HG03442 (cell line): Measurements from ENCODE around the gene ISCA2.

Experiments
- ATAC-seq: cut with Tn5 transposase; IDR thresholded peaks from one replicate; pipeline ENCODE4 v1.9.1; 2021; ENCODE audit warnings: mild to moderate bottlenecking, moderate library complexity; ENCODE audit not compliant: unreplicated experiment

Gene ISCA2

GRCh38 chr14:74482571-74482970, 11.0 kb upstream of the ISCA2 start:
- ATAC-seq, result no peak

- ATAC-seq, result no peak
Measured at GRCh38 chr14:74483321-74483720, 10.2 kb upstream of the ISCA2 start.

- ATAC-seq, result no peak
Measured at GRCh38 chr14:74486164-74486563, 7.4 kb upstream of the ISCA2 start.

GRCh38 chr14:74488786-74489397, 4.7 kb upstream of the ISCA2 start:
- ATAC-seq, result no peak

GRCh38 chr14:74490486-74490885, 3.1 kb upstream of the ISCA2 start:
- ATAC-seq, result no peak

GRCh38 chr14:74491956-74492775, 1.4 kb upstream of the ISCA2 start:
- no peak for ATAC-seq

- peak; percentile 16 for ATAC-seq
Measured at GRCh38 chr14:74492776-74493342, 706 bp upstream of the ISCA2 start, which contains the start of gene NPC2. Gene NPC2, minus strand, starts transcription at chr14:74493305. Its CDS starts 31 bp downstream, at chr14:74493274.

- no peak for ATAC-seq
Measured at GRCh38 chr14:74495356-74495755, 1.8 kb downstream of the ISCA2 start.

- ATAC-seq, result no peak
Measured at GRCh38 chr14:74500417-74501134, 7.0 kb downstream of the ISCA2 start.

GRCh38 chr14:74501135-74501614, 7.6 kb downstream of the ISCA2 start:
- ATAC-seq, result no peak

GRCh38 chr14:74501691-74502090, 8.1 kb downstream of the ISCA2 start:
- ATAC-seq, result no peak

GRCh38 chr14:74502236-74503019, 8.9 kb downstream of the ISCA2 start:
- ATAC-seq, result no peak

GRCh38 chr14:74503291-74503937, 9.8 kb downstream of the ISCA2 start:
- ATAC-seq, result no peak

GRCh38 chr14:74503938-74504335, 10.4 kb downstream of the ISCA2 start:
- ATAC-seq, result no peak

GRCh38 chr14:74504412-74504811, 10.8 kb downstream of the ISCA2 start:
- no peak for ATAC-seq

GRCh38 chr14:74504874-74505720, 11.5 kb downstream of the ISCA2 start:
- no peak for ATAC-seq

GRCh38 chr14:74505831-74506230, 12.3 kb downstream of the ISCA2 start:
- ATAC-seq, result no peak

- ATAC-seq, result no peak
Measured at GRCh38 chr14:74506411-74506851, 12.9 kb downstream of the ISCA2 start.

GRCh38 chr14:74507085-74507484, 13.5 kb downstream of the ISCA2 start:
- no peak for ATAC-seq
